ENCODE measurements around the gene MYL9.

- TF ChIP-seq REST (IDR thresholded peaks at IDR 0.05) (no peak), CTCF (IDR thresholded peaks at IDR 0.05; ENCODE audit: low read depth, low read length, missing input control) (no peak), GABPA (IDR thresholded peaks at IDR 0.05 in 1 of 2, conservative IDR thresholded peaks at IDR 0.05 in 1 of 2) (no peak), TAF1 (conservative IDR thresholded peaks at IDR 0.05) (no peak), JUND (IDR thresholded peaks at IDR 0.05) (no peak), ZBTB33 (IDR thresholded peaks at IDR 0.05) (no peak), FOXA2 (IDR thresholded peaks at IDR 0.05) (no peak), SP1 (IDR thresholded peaks at IDR 0.05) (no peak), EGR1 (IDR thresholded peaks at IDR 0.05; ENCODE audit: low read depth in 2 of 2) (no peak), RXRA (IDR thresholded peaks at IDR 0.05) (no peak), RAD21 (IDR thresholded peaks at IDR 0.05) (no peak), FOXA1 (IDR thresholded peaks at IDR 0.05) (no peak)
- TF ChIP-seq, protein P1, sequence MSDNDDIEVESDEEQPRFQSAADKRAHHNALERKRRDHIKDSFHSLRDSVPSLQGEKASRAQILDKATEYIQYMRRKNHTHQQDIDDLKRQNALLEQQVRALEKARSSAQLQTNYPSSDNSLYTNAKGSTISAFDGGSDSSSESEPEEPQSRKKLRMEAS (IDR thresholded peaks at IDR 0.05), result no peak
- TF ChIP-seq, protein P2, sequence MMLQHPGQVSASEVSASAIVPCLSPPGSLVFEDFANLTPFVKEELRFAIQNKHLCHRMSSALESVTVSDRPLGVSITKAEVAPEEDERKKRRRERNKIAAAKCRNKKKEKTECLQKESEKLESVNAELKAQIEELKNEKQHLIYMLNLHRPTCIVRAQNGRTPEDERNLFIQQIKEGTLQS (IDR thresholded peaks at IDR 0.05), result no peak
Observed at GRCh38 chr20:36504295-36504694, 37.0 kb upstream of the MYL9 start.

Data from liver (tissue), 3 donors.